IMR-90 (cell line): ENCODE data around the gene MAGI1. TPM values are rescaled to one million over a fixed set of nuclear protein-coding genes. Genes with fewer than 3 reads are reported as not detected.
A peak's percentile ranks its signal among the peaks of the same experiment; 100 is the strongest.

ENCODE experiments used
- ATAC-seq: fragments of 200-7000 bp; cut with Tn5 transposase; 2 replicates; pipeline ENCODE4 v1.9.1; 2020; ENCODE audit warnings: low read depth, mild to moderate bottlenecking, moderate library complexity
- BruUV-seq: library from RNA; stranded (reverse); fragments of 400-500 nt; replicated peaks from 2 replicates; lab custom pipeline; 2021; lab: Mats Ljungman, UMichigan
- CTCF ChIA-PET: fragments of 300-600 bp; formaldehyde crosslinking; extraction: SDS; loops from one replicate; lab custom pipeline; 2021; ENCODE audit warnings: antibody characterized with exemption; lab: Yijun Ruan, JAX
- POLR2A ChIA-PET: fragments of 300-600 bp; sonication (Branson Sonifier 250); formaldehyde crosslinking; loops from one replicate; lab custom pipeline; 2022; ENCODE audit warnings: antibody characterized with exemption; ENCODE audit not compliant: unreplicated experiment; lab: Charles Lee
- DNase-seq: peaks from one replicate; pipeline ENCODE4 v3.0.0; 2013
- H2AFZ ChIP-seq: replicated peaks from 2 replicates; pipeline ENCODE3; 2013; ENCODE audit warnings: low read length, mild to moderate bottlenecking; ENCODE audit not compliant: poor library complexity
- H2AK5ac ChIP-seq: 2 replicates; pipeline ENCODE4 v1.6.1; 2013; ENCODE audit warnings: low read depth, low read length, inconsistent platforms
- H2AK9ac ChIP-seq: replicated peaks from 2 replicates; pipeline ENCODE3; 2013; ENCODE audit warnings: mild to moderate bottlenecking, low read depth, low read length, moderate library complexity; ENCODE audit not compliant: poor library complexity
- H2BK120ac ChIP-seq: 2 replicates; pipeline ENCODE4 v1.6.1; 2013; ENCODE audit warnings: low read depth, low read length, inconsistent platforms
- H2BK15ac ChIP-seq: 3 replicates; pipeline ENCODE4 v1.6.1; 2013; ENCODE audit warnings: low read depth, low read length, inconsistent platforms
- H2BK20ac ChIP-seq: 2 replicates; pipeline ENCODE4 v1.6.1; 2013; ENCODE audit warnings: low read depth, mild to moderate bottlenecking, inconsistent platforms, low read length, moderate library complexity
- H2BK5ac ChIP-seq: 2 replicates; pipeline ENCODE4 v1.6.1; 2013; ENCODE audit warnings: mild to moderate bottlenecking, low read depth, low read length, inconsistent platforms; ENCODE audit not compliant: poor library complexity, severe bottlenecking
- H3K14ac ChIP-seq: replicated peaks from 2 replicates; pipeline ENCODE4 v1.6.1; 2013; ENCODE audit warnings: low read depth, low read length, inconsistent platforms
- H3K18ac ChIP-seq: 2 replicates; pipeline ENCODE4 v1.6.1; 2013; ENCODE audit warnings: low read depth, low read length, control low read depth
- H3K23ac ChIP-seq: 2 replicates; pipeline ENCODE4 v1.6.1; 2013; ENCODE audit warnings: low read depth, low read length, inconsistent platforms
- H3K27ac ChIP-seq: 2 replicates; pipeline ENCODE4 v1.5.1; 2013; ENCODE audit warnings: mild to moderate bottlenecking, control low read depth, low read length; ENCODE audit not compliant: insufficient read depth
- H3K27me3 ChIP-seq: 2 replicates; pipeline ENCODE4 v1.6.1; 2013; ENCODE audit warnings: low read length; ENCODE audit not compliant: control insufficient read depth, insufficient read depth
- H3K36me3 ChIP-seq: 2 replicates; pipeline ENCODE4 v1.6.1; 2013; ENCODE audit warnings: low read length, mixed read lengths; ENCODE audit not compliant: control insufficient read depth, insufficient read depth
- H3K4ac ChIP-seq: 2 replicates; pipeline ENCODE4 v1.6.1; 2013; ENCODE audit warnings: low read depth, low read length, inconsistent platforms
- H3K4me1 ChIP-seq: 2 replicates; pipeline ENCODE4 v1.6.1; 2013; ENCODE audit warnings: low read length, mixed read lengths; ENCODE audit not compliant: control insufficient read depth, insufficient read depth
- H3K4me2 ChIP-seq: 2 replicates; pipeline ENCODE4 v1.6.1; 2013; ENCODE audit warnings: low read depth, mild to moderate bottlenecking, control low read depth, low read length, moderate library complexity
- H3K4me3 ChIP-seq: 2 replicates; pipeline ENCODE4 v1.5.1; 2013; ENCODE audit warnings: low read depth, mild to moderate bottlenecking, control low read depth, low read length, moderate library complexity; ENCODE audit not compliant: insufficient read depth
- H3K56ac ChIP-seq: 2 replicates; pipeline ENCODE4 v1.6.1; 2013; ENCODE audit warnings: low read length, inconsistent platforms; ENCODE audit not compliant: insufficient read depth; ENCODE audit errors: extremely low read depth
- H3K79me1 ChIP-seq, 2 experiments: 2 replicates each; pipeline ENCODE4 v1.6.1; 2013; ENCODE audit warnings: low read length in 2 of 2, inconsistent platforms in 1 of 2, low read depth in 1 of 2
- H3K9ac ChIP-seq: 2 replicates; pipeline ENCODE4 v1.6.1; 2013; ENCODE audit warnings: low read depth, low read length, control low read depth
- H3K9me1 ChIP-seq: 2 replicates; pipeline ENCODE4 v1.6.1; 2013; ENCODE audit warnings: low read length, inconsistent platforms; ENCODE audit not compliant: insufficient read depth
- H3K9me3 ChIP-seq: 2 replicates; pipeline ENCODE4 v1.6.1; 2013; ENCODE audit warnings: low read length; ENCODE audit not compliant: control insufficient read depth, insufficient read depth
- H4K20me1 ChIP-seq: 2 replicates; pipeline ENCODE4 v1.6.1; 2013; ENCODE audit warnings: low read length, inconsistent platforms; ENCODE audit not compliant: insufficient read depth
- H4K5ac ChIP-seq: 2 replicates; pipeline ENCODE4 v1.6.1; 2013; ENCODE audit warnings: mild to moderate bottlenecking, low read depth, low read length, control low read depth
- H4K8ac ChIP-seq, 2 experiments: 2 replicates each; pipeline ENCODE4 v1.6.1; 2013; ENCODE audit warnings: low read depth in 2 of 2, low read length in 2 of 2, control low read depth in 1 of 2, inconsistent platforms in 1 of 2
- H4K91ac ChIP-seq: 2 replicates; pipeline ENCODE4 v1.6.1; 2013; ENCODE audit warnings: low read depth, low read length, inconsistent platforms; ENCODE audit not compliant: insufficient read depth
- BHLHE40 ChIP-seq: fragments of 150-350 bp; IDR thresholded peaks from 2 replicates; pipeline ENCODE4 v1.6.1; 2016; ENCODE audit warnings: mild to moderate bottlenecking, low read depth, low read length
- CHD1 ChIP-seq: IDR thresholded peaks from 2 replicates; pipeline ENCODE4 v1.6.1; 2012; ENCODE audit warnings: low read depth, low read length, improper control_type of control experiment
- ELK1 ChIP-seq: fragments of 150-350 bp; IDR thresholded peaks from 2 replicates; pipeline ENCODE4 v1.6.1; 2016; ENCODE audit warnings: low read depth, mild to moderate bottlenecking, low read length, moderate library complexity, borderline replicate concordance
- FOS ChIP-seq: fragments of 150-350 bp; IDR thresholded peaks from 2 replicates; pipeline ENCODE4 v1.6.1; 2016; ENCODE audit warnings: low read depth, low read length
- MAFK ChIP-seq: IDR thresholded peaks from 2 replicates; pipeline ENCODE4 v1.6.1; 2012; ENCODE audit warnings: low read depth, low read length, improper control_type of control experiment
- POLR2A ChIP-seq: IDR thresholded peaks from 2 replicates; pipeline ENCODE4 v1.6.1; 2012; ENCODE audit warnings: mild to moderate bottlenecking, low read depth, low read length
- RAD21 ChIP-seq: IDR thresholded peaks from 2 replicates; pipeline ENCODE4 v1.6.1; 2012; ENCODE audit warnings: low read length, improper control_type of control experiment
- RCOR1 ChIP-seq: IDR thresholded peaks from 2 replicates; pipeline ENCODE4 v1.6.1; 2012; ENCODE audit warnings: mild to moderate bottlenecking, low read length, improper control_type of control experiment; ENCODE audit not compliant: insufficient replicate concordance
- WGBS, 2 experiments: methylation state at CpG; one replicate each; pipeline versions ENCODE4 v1.1.5 to v1.1.7; 2013; ENCODE audit warnings: missing lambda C conversion rate in 2 of 2; ENCODE audit not compliant: insufficient read length in 1 of 2; ENCODE audit errors: extremely low coverage in 2 of 2; 5-methylcytosine and 5-hydroxymethylcytosine counted together
- dilution Hi-C: fragments of 300-500 bp; cut with HindIII; formaldehyde crosslinking; loops from one replicate; pipeline ENCODE4 v1.14.3; 2018; ENCODE audit warnings: low sequenced_read_pairs; ENCODE audit not compliant: unreplicated experiment
- in situ Hi-C: fragments of 300-500 bp; cut with MboI; formaldehyde crosslinking; loops from 3 replicates; pipeline ENCODE4 v1.14.3; 2019; ENCODE audit warnings: low sequenced_read_pairs, inconsistent platforms, mixed read lengths
- intact Hi-C: fragments of 100-400 bp; cut with micrococcal nuclease; formaldehyde crosslinking; loops from 2 replicates; pipeline ENCODE4 v1.10.0; 2022
- polyA plus RNA-seq, 3 experiments: library from polyadenylated mRNA; depleted of rRNA; stranded (reverse); fragments of >200 nt; gene quantifications; 2 replicates each; pipeline ENCODE4 v1.2.3, GENCODE V29; 2012; ENCODE audit warnings: low replicate concordance in 1 of 3
- total RNA-seq: library from RNA; depleted of rRNA; stranded (reverse); fragments of >200 nt; gene quantifications from 2 replicates; pipeline ENCODE4 v1.2.3, GENCODE V29; 2012

The MAGI1 gene
- total and polyA plus RNA-seq, 2 of the 4 experiments (the other 2 are of a cell fraction), result 14.5 to 24.2 TPM

- H3K79me1 ChIP-seq, result peaks cover 12 to 20% of the 10 kb centered on the region in 2 experiments; a peak in 3 of 4 replicates
- dilution Hi-C loops (no loop called here), in situ Hi-C loops (loop anchor here (10.0 to 25.0 kb wide), 2 partner anchors 386 to 1193 kb away; no protein-coding TSS in a partner anchor), intact Hi-C loops (loop anchor here (2.0 kb wide), 1 partner anchor 1200 kb away; no protein-coding TSS in a partner anchor)
- H3K9me1 ChIP-seq, result 0 out of 2 replicates have a peak, but pooled peaks cover 3% of the 10 kb centered on the region
- TF ChIP-seq POLR2A (no peak), RCOR1 (no peak), CHD1 (no peak), ELK1 (no peak), MAFK (peak; percentile 99), BHLHE40 (no peak), FOS (no peak), RAD21 (no peak)
- H2BK120ac ChIP-seq, result peak overlapping the region; percentile 30; the same call in 1 of the 2 replicates
- H3K18ac ChIP-seq, result peak overlapping the region; percentile 91
- peak overlapping the region; percentile 37 to 78; a peak in 2 of 4 replicates for H4K8ac ChIP-seq
- 100% methylated on average over 1 of the region's 7 CpGs; no CpG with 5 or more reads in 1 of the 2 experiments for WGBS, 2 experiments
- no peak overlapping the region for H3K9ac ChIP-seq
- ChIA-PET POLR2A (interaction anchor here (0.6 kb wide), 1 partner anchor 20 kb away, joined by 3 read pairs; no protein-coding TSS in a partner anchor), CTCF (interaction anchor here (0.9 kb wide), 2 partner anchors 291 to 293 kb away, joined by 3 to 4 read pairs; no protein-coding TSS in a partner anchor)
- peaks cover 11% of the 10 kb centered on the region; the same call in 1 of the 2 replicates for H4K20me1 ChIP-seq
- H4K91ac ChIP-seq, result peak overlapping the region; percentile 69
- 0 out of 2 replicates have a peak overlapping the region, but pooled peaks have one; percentile 39 for H3K4me2 ChIP-seq
- H4K5ac ChIP-seq, result peak overlapping the region; percentile 31
- H3K27ac ChIP-seq, result peak overlapping the region; percentile 82
- no peaks in the 10 kb centered on the region for H3K36me3 ChIP-seq
- H3K4me3 ChIP-seq, result no peak overlapping the region
- H3K23ac ChIP-seq, result peak overlapping the region; percentile 9; the same call in 1 of the 2 replicates
- peak overlapping the region; percentile 55 for H2BK5ac ChIP-seq
- DNase-seq, result no peak
- no peak for ATAC-seq
- no TSS peak for BruUV-seq
- peak overlapping the region; percentile 47 for H3K4ac ChIP-seq
- H2BK20ac ChIP-seq, result peak overlapping the region; percentile 10; the same call in 1 of the 2 replicates
- H3K27me3 ChIP-seq, result no peaks in the 10 kb centered on the region
- H3K56ac ChIP-seq, result no peak overlapping the region
- H2BK15ac ChIP-seq, result peak overlapping the region; percentile 80; the same call in 2 of the 3 replicates
- H3K9me3 ChIP-seq, result no peaks in the 10 kb centered on the region
- no peak overlapping the region for H2AK9ac ChIP-seq
- H3K4me1 ChIP-seq, result peaks cover 8% of the 10 kb centered on the region
- peak overlapping the region; percentile 81 for H2AK5ac ChIP-seq
- no peak overlapping the region for H2AFZ ChIP-seq
- H3K14ac ChIP-seq, result peak overlapping the region; percentile 44; the same call in 1 of the 2 replicates
Measured at GRCh38 chr3:65730449-65730848, 308.3 kb downstream of the MAGI1 start.
